ENCODE measurements around the gene OTUD4. TPM values are rescaled to one million over a fixed set of nuclear protein-coding genes. Genes with fewer than 3 reads are reported as not detected.
A peak's percentile ranks its signal among the peaks of the same experiment; 100 is the strongest.

OTUD4 gene
- total and polyA plus RNA-seq, 8 donors = 5.2 to 53.8 (median 12.4) TPM

DNA sequence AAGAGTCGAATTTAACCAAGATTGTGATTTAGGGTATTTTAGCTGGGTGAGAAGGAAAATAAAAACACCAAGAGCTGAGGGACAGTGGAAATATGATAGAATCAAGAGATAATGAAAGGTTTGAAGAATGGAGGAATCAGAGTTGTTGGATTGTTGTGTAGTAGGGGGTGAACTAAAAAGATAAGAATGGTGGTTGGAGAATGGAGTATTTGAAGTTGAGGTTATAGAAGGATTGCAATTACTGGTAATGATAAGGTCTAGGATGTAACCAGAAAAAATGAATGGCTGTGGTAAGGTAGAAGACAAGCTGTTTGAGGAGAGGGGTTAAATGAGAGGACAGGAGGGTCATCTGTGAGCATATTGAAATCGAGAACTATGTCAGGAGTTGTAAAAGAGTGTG, 77.8 kb downstream of the OTUD4 start:
- no peaks in the 10 kb centered on the region for H3K27me3 ChIP-seq
- no peak overlapping the region for H3K27ac ChIP-seq
- H3K36me3 ChIP-seq = peaks cover 0 to 35% (median 33%) of the 10 kb centered on the region in 4 donors
- TF ChIP-seq POLR2AphosphoS5 (IDR thresholded peaks at IDR 0.05) (no peak), EP300 (IDR thresholded peaks at IDR 0.05) (no peak), POLR2A (IDR thresholded peaks at IDR 0.05) (no peak)
- TF ChIP-seq, protein P1, sequence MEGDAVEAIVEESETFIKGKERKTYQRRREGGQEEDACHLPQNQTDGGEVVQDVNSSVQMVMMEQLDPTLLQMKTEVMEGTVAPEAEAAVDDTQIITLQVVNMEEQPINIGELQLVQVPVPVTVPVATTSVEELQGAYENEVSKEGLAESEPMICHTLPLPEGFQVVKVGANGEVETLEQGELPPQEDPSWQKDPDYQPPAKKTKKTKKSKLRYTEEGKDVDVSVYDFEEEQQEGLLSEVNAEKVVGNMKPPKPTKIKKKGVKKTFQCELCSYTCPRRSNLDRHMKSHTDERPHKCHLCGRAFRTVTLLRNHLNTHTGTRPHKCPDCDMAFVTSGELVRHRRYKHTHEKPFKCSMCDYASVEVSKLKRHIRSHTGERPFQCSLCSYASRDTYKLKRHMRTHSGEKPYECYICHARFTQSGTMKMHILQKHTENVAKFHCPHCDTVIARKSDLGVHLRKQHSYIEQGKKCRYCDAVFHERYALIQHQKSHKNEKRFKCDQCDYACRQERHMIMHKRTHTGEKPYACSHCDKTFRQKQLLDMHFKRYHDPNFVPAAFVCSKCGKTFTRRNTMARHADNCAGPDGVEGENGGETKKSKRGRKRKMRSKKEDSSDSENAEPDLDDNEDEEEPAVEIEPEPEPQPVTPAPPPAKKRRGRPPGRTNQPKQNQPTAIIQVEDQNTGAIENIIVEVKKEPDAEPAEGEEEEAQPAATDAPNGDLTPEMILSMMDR (IDR thresholded peaks at IDR 0.05) = no peak
- peaks cover 13 to 50% (median 28%) of the 10 kb centered on the region in 4 donors for H3K4me1 ChIP-seq
- no peak for DNase-seq
- WGBS, 5 donors = 85 to 92% (median 87%) methylated on average over 2 of the region's 2 CpGs
- no peaks in the 10 kb centered on the region for H3K9me3 ChIP-seq
- intact Hi-C loops (cut with DNase I; ENCODE audit: low total_unique reads) = no loop called here
- H3K4me3 ChIP-seq = no peak overlapping the region

DNA sequence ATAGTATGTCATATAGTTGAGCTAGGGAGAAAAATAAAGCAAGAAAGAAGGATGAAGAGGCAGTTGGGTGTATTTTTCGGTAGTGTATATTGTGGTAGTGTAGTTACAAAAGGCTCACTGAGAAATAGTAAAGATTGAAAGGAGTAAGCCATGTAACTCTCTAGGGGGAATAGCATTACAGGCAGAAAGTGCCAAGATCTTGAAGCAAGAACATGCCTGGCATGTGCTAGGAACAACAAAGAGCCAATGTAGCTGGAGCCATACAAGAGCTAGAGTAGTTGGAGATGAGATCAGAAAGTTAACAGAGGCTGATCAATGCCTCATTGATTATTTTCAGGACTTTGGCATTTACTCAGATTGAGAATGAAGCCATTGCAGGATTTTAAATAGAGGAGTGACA, 79.3 kb downstream of the OTUD4 start:
- DNase-seq = no peak
- H3K4me3 ChIP-seq = no peak overlapping the region
- H3K27me3 ChIP-seq = no peaks in the 10 kb centered on the region
- peaks cover 0 to 19% (median 19%) of the 10 kb centered on the region in 4 donors for H3K36me3 ChIP-seq
- H3K4me1 ChIP-seq = peaks cover 22 to 64% (median 41%) of the 10 kb centered on the region in 4 donors
- intact Hi-C loops (cut with DNase I; ENCODE audit: low total_unique reads) = no loop called here
- H3K9me3 ChIP-seq = no peaks in the 10 kb centered on the region
- TF ChIP-seq POLR2AphosphoS5 (IDR thresholded peaks at IDR 0.05) (no peak), POLR2A (IDR thresholded peaks at IDR 0.05) (no peak), EP300 (IDR thresholded peaks at IDR 0.05) (no peak)
- TF ChIP-seq, protein P1 (IDR thresholded peaks at IDR 0.05) = no peak
- WGBS, 5 donors = 97 to 100% (median 97%) methylated on average over 1 of the region's 1 CpG
- no peak overlapping the region for H3K27ac ChIP-seq

DNA sequence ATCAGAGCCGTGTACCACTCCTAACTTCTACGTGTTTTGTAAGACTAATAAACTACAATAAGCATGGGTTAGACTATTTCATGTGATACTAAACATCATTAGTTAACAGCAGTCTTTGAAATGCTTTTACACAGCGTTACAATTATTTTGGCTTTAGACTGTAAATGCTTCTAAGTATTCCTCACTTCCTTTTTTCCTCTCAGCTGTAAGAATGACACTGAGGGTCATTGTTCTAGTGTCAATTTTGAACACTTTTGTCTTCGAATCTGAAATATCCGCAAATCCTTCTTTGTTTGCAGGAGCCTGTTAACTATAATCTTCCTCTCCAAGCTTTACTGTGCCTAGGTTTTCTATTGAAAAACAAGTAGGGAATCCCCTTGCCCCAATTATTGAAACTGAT, 80.7 kb downstream of the OTUD4 start:
- H3K36me3 ChIP-seq = peaks cover 0 to 17% (median 14%) of the 10 kb centered on the region in 4 donors
- peak in 1 of 2 donors; percentile 8 for DNase-seq
- no peaks in the 10 kb centered on the region for H3K27me3 ChIP-seq
- no peak for TF ChIP-seq EP300 (IDR thresholded peaks at IDR 0.05)
- no peak for TF ChIP-seq POLR2A (IDR thresholded peaks at IDR 0.05)
- TF ChIP-seq POLR2AphosphoS5 (IDR thresholded peaks at IDR 0.05) = no peak
- TF ChIP-seq, protein P1 (IDR thresholded peaks at IDR 0.05) = no peak
- H3K9me3 ChIP-seq = no peaks in the 10 kb centered on the region
- peak overlapping the region; percentile 61 to 90 (median 74) for H3K4me3 ChIP-seq
- H3K4me1 ChIP-seq = peaks cover 22 to 69% (median 44%) of the 10 kb centered on the region in 4 donors
- H3K27ac ChIP-seq = peak overlapping the region in 2 of 5 donors; percentile 91 to 92
- 9 to 23% (median 14%) methylated on average over 5 of the region's 5 CpGs for WGBS, 5 donors
- intact Hi-C loops (cut with DNase I; ENCODE audit: low total_unique reads) = no loop called here

DNA sequence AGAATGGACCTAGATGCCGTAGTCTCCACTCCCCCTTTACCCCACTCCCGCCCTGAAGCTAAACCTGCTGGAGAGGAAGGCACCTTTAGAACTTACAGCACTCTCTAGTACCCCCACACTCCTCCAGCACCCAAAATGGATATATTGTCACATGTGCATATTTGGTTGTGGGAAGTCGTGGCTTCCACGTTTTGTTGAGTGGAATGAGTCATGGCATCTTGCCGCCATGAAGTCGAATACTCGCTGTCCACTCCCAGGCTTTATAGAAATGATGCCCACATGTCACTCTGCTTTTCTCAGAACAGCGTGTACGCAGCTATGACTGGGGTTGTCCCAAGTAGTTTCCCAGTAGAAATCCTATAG, 81.7 kb downstream of the OTUD4 start:
- H3K36me3 ChIP-seq = peaks cover 6 to 23% (median 20%) of the 10 kb centered on the region in 4 donors
- TF ChIP-seq POLR2A (IDR thresholded peaks at IDR 0.05) = no peak
- peak in 1 of 3 donors; percentile 2 for TF ChIP-seq POLR2AphosphoS5 (IDR thresholded peaks at IDR 0.05)
- TF ChIP-seq EP300 (IDR thresholded peaks at IDR 0.05) = no peak
- TF ChIP-seq, protein P1 (IDR thresholded peaks at IDR 0.05) = no peak
- WGBS, 5 donors = 0 to 1% (median 0%) methylated on average over 9 of the region's 9 CpGs
- no peaks in the 10 kb centered on the region for H3K27me3 ChIP-seq
- DNase-seq = peak in 1 of 2 donors; percentile 79
- intact Hi-C loops (cut with DNase I; ENCODE audit: low total_unique reads) = no loop called here
- H3K4me1 ChIP-seq = peaks cover 22 to 68% (median 44%) of the 10 kb centered on the region in 4 donors
- H3K27ac ChIP-seq = peak overlapping the region; percentile 87 to 92 (median 91)
- peak overlapping the region; percentile 61 to 90 (median 74) for H3K4me3 ChIP-seq
- peaks cover 0 to 6% (median 3%) of the 10 kb centered on the region in 4 donors for H3K9me3 ChIP-seq

Data from stomach (tissue), 9 donors.